NOMO-1 treated with DMSO at 0.1 percent for 48 hours (cell line): ENCODE data around the gene ZNRF4.

Experiments used
- DNase-seq: peaks from one replicate; lab custom pipeline; 2025; ENCODE audit not compliant: unreplicated experiment; lab: John Stamatoyannopoulos, UW

The ZNRF4 gene

DNA sequence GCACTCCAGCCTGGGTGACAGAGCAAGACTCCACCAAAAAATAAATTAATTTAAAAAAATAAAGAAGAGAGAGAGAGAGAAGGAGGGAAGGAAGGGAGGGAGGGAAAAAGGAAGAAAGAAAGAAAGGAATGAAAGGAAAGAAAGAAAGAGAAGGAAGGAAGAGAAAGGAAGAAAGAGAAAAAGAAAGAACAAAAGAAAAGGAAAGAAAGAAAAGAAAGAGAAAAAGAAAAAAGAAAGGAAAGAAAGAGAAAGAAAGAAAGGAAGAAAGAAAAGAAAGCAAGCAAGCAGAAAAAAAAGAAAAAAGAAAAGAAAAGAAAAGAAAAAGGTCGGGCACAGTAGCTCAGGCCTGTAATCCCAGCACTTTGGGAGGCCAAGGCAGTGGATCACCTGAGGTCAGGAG lies 14.9 kb upstream of the ZNRF4 start:
- no peak for DNase-seq

DNA sequence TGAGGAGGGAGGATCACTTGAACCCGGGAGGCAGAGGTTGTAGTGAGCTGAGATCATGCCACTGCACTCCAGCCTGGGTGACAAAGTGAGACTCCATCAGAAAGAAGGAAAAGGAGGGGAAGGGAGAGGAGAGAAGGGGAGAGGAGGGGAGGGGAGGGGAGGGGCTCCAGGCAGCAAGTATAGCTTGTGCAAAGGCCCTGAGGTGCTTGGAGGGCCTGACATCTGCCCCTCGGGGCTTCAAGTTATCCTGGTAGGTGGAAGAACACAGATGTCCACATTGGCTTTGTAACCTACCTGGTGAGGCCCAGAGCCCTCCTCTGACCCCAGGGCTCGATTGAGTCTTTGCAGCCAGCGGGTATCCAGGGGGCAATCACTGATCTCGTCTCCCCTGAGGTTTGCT lies 11.5 kb upstream of the ZNRF4 start:
- no peak for DNase-seq

DNA sequence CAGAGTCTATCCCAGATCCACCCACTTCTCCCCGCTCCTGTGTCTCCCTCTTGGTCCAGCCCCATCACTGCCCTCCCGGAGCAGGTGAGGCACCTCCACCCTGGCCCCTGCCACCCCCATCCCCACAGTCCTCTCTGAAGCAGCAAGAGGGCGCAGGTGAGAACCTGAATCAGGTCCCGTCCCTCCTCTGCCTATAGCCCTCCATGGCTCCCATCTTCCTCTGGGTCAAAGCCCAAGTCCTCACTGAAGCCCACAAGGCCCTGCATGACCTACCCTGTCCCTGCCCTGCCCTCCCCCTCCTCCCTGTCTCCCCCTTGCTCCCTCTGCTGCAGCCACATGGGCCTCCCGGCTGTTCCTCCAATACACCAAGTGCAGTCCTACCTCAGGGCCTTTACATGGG lies 10.8 kb upstream of the ZNRF4 start:
- DNase-seq = no peak

DNA sequence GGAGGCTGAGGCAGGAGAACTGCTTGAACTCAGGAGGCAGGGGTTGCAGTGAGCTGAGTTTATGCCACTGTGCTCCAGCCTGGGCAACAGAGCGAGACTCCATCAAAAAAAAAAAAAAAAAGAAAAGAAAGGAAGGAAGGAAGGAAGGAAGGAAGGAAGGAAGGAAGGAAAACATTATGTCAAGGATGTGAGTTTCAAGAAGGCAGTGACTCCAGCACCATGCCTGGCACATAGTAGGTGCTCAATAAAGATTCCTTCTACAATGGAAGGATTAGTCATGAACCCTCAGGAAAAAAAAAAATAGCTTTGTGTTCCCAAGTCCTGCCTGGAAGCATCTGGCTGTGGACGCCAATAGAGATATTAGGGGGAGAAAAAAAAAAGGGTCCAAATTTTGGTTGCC lies 10.1 kb upstream of the ZNRF4 start:
- DNase-seq = no peak

DNA sequence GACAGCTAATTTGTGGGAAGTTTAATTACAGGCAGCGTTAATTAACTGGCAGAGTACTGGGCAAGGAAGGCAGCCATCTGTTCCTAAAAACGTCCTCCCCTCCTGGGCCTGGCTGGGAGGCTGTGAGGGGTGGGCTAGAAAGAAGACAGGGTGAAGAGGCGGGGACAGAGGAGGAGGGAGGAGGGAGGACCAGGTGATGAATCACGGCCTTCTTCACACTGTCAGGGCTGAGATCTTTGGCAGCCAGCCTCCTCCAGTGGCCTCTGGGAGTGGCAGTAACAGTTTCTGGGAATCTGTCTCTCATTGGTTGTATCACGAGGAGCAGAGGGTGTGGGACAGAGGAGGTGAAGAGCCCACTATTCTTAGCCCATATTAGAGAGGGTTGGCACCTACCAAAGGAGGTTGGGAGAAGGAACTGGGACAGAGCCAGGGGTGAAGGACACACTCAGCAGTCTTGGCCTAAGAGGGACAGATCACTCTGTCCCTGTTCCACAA lies 9.6 kb upstream of the ZNRF4 start:
- DNase-seq = no peak

DNA sequence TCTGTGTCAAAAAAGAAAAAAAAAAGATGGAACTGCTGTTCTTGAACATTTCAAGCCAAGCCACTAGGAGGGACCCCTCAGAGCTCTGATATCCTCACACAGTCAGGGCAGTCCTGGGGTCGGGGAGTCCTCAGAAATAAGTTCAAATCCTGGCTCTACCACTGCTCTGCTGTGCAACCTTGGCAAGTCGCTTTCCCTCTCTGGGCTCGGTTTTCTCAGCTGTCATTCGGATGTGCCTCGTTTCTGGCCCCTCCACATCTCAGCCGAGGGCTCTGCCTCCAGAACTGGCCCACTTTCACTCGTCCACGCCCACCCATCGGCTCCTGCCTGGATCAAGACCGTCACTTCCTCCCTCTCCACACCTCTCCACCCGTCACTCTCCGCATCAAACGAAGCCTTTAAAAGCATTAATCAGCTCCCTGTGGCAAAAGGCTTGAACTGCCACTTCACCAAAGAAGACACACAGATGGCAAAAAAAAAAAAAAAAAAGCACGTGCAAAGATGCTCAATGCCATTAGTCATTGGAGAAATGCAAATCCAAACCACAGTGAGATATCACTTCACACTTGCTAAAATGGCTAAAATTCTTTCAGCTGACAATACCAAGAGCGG lies 7.4 kb upstream of the ZNRF4 start:
- DNase-seq = no peak

DNA sequence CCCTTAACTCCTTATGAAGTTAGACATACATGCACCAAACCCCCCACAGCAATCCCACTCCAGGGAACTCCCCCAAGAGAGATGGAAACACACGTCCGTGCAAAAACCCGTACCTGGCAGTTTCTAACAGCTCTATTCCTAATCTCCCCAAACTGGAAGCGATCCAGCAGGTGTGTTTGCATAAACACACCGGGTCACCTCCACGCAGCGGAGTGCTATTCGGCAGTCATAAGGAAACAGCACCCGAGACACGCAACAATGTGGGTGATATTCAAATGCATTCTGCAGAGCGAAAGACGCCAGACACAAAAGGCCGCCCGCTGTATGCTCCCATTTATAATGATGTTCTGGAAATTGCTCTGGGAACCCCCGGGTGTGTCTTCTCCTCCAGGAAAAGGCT lies 6.8 kb upstream of the ZNRF4 start:
- no peak for DNase-seq

DNA sequence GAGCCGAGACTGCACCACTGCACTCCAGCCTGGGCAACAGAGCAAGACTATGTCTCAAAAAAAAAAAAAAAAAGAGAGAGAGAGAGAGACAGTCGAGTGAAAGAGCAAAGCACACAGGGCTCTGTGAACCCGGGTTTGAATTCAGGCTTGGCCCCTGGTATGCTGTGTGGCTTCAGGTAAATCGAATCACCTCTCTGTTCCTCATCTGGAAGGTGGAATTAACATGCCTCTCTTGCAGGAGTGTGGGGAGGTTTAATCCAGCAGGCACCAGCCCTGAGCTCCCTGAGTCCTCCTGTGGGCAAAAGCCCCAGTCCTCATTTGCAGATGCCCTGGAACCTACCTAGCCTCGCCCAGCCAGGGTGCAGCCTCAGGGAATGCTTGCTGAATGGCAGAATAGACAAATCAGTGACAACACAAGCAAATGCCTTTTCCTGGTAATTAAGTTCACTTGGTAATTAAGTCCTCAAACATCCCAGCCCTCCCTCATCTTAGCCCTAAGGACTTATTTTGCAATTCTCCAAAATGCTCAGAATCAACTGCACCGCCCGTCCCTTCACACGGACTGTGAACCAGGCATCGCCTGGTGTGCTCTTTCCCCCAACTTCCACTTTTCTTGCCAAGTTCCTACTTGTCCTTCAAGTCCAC lies 4.6 kb upstream of the ZNRF4 start:
- no peak for DNase-seq

DNA sequence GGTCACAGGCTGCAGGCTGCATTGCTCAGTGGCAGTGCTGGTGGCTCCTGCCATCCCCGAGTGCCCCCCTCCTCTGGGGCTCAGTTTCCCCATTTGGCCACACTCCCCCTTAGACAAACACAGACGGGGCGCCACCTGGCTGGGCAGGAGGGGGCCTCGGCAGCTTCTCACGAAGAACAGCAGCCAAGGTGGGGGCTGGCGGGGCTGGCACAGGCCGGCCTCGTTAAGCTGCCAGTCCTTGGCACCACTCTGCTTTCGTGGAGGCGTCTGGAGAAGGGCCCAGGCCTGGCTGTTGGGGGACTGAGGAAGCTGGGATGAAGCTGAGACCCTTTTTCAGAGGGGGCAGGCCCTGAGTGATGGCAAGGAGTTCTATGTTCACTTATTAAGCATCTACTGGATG lies 3.7 kb upstream of the ZNRF4 start:
- no peak for DNase-seq

DNA sequence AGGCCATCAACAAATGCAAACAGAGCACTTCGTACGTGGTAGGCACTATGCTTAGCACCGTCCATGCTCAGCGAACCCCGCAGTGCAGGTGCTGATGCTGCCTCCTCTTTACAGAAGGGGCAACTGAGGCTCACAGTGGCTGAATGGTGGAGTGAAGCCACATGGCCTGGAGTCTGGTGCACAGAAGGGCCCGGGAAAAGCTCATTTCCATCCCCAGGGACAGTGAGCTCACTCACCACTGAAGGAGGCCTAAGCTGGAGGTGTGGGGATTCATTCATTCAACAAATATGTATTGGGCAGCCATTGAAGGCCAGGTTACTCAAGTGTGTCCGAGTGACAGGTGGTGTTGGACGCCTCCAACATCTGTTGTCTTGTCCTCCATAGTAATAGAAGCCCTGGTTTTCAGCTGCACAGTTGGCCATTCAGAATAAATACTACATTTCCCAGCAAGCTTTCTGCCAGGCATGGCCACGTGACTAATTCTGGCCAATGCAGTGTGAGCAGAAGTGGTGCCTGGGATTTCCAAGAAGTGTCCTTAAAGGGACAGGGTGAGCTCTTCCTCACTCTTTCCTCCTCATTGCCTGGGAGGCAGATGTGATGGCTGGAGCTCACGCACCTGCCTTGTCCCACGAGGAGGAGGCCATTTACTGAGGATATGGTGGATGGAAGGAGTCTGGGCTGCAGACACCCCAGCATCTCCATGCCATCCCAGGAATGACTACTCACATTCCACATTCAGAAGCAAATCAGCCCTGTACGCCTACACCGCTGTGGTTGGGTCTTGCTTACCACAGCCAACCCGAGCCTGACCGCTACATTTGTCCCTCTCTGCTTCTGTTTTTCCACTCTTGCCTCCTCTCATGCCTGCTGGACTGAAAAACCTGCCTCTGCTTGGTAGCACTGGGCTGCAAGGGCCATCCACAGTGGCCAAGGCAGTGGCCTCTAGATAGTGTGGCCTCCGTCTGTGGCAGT lies 2.3 kb upstream of the ZNRF4 start:
- DNase-seq = no peak

DNA sequence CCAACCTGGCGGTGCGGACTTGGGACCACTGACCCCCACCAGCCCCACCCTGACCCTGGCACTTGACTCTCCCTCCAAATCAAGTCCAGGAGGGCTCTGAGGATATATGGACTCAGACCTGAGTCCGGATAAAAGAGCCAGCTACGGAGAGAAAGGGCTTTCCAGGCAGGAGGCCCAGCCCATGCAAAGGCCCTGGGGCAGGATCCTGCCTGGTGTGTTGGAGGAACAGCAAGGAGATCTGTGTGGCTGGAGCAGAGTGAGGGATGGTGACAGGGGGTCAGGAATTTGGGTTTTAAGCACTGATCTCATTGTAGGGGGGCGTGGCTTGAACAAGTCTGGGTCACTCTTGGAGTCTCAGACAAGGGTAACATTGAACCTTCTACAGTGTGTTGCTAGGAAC lies 474 bp upstream of the ZNRF4 start:
- no peak for DNase-seq

DNA sequence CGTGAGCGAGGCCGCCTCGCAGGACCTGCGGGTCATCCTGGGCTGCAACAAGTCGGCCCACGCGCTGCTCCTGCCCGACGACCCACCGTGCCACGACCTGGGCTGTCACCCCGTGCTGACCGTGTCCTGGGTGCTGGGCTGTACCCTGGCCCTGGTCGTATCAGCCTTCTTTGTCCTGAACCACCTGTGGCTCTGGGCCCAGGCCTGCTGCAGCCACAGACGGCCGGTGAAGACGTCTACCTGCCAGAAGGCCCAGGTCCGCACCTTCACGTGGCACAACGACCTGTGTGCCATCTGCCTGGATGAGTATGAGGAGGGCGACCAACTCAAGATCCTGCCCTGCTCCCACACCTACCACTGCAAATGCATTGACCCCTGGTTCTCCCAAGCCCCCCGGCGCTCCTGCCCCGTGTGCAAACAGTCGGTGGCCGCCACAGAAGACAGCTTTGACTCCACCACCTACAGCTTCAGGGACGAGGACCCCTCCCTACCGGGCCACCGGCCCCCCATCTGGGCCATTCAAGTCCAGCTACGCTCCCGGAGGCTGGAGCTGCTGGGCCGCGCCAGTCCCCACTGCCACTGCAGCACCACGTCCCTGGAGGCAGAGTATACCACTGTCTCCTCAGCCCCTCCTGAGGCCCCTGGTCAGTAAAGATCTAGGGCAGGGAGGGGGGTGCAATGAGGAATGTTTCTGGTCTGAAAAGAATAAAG lies 1.1 kb downstream of the ZNRF4 start:
- no peak for DNase-seq

DNA sequence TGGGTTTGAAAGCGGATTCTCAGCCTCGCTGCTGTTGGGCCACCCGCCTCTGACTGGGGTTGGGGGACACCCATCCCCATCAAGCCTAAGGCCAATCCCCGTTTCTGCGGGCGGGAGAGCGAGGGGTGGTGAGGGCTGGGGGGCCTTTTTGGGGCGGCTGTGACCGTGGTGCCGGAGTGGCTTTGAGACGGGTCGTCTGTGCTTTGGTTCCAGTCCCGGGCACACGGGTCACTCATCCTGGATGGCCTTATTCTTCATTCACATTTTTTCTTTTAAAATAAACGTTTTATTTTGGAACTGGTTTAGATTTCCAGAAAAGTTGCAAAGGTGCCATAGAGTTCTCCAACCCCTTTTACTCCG lies 1.6 kb downstream of the ZNRF4 start:
- no peak for DNase-seq

DNA sequence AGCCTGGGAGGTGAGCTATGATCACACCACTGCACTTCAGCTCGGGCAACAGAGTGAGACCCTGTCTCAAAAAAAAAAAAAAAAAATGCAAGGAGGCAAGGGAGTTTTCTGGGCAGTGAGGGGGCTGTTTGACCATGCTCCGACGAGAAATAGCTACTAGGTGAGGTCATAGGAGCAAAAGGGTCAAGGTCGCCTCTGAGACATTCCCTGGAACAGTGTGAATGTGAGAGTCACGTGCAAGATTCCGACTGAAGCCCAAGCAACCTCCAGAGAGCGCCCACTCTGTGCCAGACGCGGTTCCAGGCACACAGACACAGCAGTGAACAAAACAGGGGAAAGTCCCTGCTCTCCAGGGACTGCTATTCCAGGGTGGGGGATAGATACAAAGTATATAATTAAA lies 2.5 kb downstream of the ZNRF4 start:
- DNase-seq = no peak

DNA sequence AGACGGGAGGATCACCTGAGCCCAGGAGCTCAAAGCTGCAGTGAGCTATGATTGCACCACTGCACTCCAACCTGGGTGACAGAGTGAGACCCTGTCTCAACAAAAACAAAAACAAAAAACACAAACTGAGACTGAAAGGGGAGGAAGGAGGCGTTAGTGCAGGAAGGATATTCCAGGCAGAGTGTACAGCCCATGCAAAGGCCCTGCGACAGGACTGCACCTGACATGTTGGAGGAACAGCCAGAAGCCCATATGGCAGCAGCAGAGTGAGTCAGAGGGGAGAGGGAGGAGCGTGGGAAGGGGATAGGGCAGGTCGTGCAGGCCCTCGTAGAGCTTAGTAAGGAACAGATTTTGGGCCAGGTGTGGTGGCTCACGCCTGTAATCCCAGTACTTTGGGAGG lies 3.2 kb downstream of the ZNRF4 start:
- no peak for DNase-seq

DNA sequence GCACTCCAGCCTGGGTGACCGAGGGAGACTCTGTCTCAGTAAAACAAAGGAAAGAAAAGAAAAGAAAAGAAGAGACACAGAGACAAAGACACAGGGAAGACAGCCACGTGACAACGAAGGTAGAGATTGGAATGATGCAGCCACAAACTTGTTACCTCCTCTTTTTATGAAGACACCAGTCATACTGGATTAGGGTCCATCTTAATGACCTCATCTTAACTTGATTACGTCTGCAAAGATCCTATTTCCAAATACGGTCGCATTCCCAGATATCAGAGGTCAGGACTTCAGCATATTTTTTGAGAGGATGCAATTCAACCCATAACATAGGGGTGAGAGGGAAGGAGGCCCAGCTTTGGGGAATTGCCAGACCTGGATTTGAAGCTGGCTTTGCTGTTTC lies 4.1 kb downstream of the ZNRF4 start:
- no peak for DNase-seq

DNA sequence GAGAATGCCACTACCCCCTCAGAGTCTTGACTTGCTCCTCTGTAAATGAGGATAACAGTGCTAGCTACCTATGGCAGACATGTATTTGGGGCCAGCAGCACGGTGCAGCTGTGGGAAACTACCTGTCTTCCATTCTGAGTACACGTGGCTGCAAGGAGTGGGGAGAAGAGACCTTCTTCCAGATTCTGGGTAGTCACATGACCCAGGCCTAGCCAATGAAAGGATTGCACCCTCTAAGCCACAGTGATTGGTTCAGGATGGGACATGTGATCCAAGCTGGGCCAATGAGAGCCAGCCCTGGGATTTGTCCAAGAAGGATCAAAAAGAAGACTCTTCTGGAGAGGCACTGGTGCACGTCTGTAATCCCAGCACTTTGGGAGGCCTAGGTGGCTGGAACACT lies 5.5 kb downstream of the ZNRF4 start:
- DNase-seq = no peak

DNA sequence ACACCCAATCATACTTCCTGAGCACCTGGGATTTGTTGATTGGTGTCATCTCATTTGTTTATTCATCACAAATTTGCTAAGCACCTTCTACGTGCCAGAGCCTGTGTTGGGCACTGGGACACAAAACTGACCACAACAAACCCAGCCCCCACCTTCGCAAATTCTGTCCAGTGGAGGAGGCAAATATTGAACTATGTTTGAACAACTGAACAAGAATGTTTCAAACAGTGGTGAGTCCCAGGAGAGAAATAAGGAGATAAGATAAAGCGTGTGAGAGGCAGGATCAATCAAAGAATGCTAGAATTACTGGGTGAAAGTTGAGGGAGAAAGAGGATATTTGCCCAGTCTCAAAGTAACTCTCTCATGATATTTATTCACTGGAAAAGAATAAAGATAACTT lies 8.7 kb downstream of the ZNRF4 start:
- DNase-seq = no peak

DNA sequence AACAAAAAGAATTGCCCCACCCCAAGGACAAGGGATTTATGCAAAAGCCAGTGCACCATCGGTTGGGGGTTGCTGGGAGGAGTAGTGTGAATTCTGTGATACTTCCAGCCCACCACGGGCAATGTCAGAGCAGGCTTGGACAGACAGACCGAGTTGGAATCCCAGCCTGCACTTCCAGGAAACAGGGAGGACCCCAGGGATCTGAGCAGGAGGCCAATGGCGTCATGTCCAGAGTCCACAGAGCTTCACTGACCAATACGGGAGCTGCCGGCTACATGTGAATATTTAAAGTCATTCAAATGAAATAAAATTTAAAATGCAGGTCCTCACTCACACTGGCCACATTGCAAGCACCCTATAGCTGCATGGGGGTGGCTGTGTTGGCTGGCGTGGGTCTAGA lies 10.9 kb downstream of the ZNRF4 start:
- DNase-seq = no peak

DNA sequence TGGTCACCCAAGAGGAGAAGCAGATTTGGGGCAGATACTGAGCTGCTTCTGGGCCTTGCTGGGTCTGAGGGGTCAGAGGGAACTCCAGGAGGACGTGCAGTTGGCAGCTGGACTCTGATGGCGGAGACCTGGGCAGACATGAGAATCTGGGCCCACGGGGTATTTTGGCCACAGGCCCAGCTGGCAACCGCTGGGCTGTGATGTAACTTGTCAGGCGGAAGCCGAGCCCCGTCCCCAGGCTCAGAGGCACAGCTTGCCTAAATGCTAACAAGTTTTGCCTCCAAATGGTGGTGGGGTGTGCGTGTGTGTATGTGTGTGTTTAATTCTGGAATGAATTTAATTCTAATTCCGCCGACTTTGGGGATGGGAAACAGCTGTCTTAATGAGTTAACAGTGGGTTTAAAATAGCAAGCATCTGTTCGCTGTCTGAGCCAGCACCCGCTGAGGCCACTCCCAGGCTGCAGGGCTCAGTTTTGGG lies 11.6 kb downstream of the ZNRF4 start:
- DNase-seq = no peak

DNA sequence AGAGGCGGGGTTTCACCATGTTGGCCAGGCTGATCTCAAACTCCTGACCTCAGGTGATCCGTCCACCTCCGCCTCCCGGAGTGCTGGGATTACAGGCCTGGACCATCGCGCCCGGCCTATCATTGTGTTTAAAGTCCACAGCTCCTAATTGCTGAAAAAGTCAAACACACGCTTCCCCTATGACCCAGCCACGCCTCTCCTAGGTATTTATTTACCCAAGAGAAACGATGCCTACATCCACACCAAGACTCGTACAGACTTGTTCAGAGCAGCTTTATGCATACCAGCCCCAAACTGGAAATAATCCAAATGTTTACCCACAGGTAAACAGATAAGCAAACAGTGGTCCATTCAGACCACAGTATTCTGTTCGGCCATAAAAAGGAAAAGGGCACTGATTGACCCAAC lies 15.1 kb downstream of the ZNRF4 start:
- no peak for DNase-seq
